GM12878 (cell line): ENCODE measurements around the gene USF1. TPM values are rescaled to one million over a fixed set of nuclear protein-coding genes. Genes with fewer than 3 reads are reported as not detected.
A peak's percentile ranks its signal among the peaks of the same experiment; 100 is the strongest.

Experiments used
- ATAC-seq: fragments of 200-7000 bp; cut with Tn5 transposase; 3 replicates; pipeline ENCODE4 v1.9.1; 2020; ENCODE audit warnings: mild to moderate bottlenecking, moderate library complexity
- BruUV-seq: library from RNA; stranded (reverse); fragments of 400-500 nt; replicated peaks from 2 replicates; lab custom pipeline; 2021; lab: Mats Ljungman, UMichigan
- CTCF ChIA-PET: fragments of 300-600 bp; sonication (Branson Sonifier 250); formaldehyde crosslinking; extraction: SDS; loops from one replicate; lab custom pipeline; 2021; ENCODE audit warnings: inconsistent platforms; lab: Yijun Ruan, JAX
- POLR2A ChIA-PET: fragments of 350-600 bp; formaldehyde crosslinking; extraction: SDS; loops from one replicate; lab custom pipeline; 2021; ENCODE audit warnings: inconsistent platforms; lab: Charles Lee
- RAD21 ChIA-PET: fragments of 300-600 bp; sonication (Branson Sonifier 250); formaldehyde crosslinking; loops from one replicate; lab custom pipeline; 2023; ENCODE audit warnings: antibody characterized with exemption; ENCODE audit not compliant: unreplicated experiment; lab: Charles Lee
- SMC1A ChIA-PET: fragments of 300-600 bp; sonication (Branson Sonifier 250); formaldehyde crosslinking; loops from one replicate; lab custom pipeline; 2023; ENCODE audit not compliant: unreplicated experiment, uncharacterized antibody; lab: Charles Lee
- DNase-seq: peaks from one replicate; pipeline ENCODE4 v3.0.0-alpha.2; 2011; ENCODE audit warnings: low read depth, low spot score
- FAIRE-seq: peaks from 3 replicates; lab custom pipeline; 2011; peaks lifted over from hg19 to GRCh38; lab: Jason Lieb, UNC
- H2AFZ ChIP-seq: 2 replicates; pipeline ENCODE4 v1.6.0; 2011; ENCODE audit warnings: low read depth, low read length, control low read depth; ENCODE audit not compliant: control insufficient read depth
- H3K27ac ChIP-seq: 2 replicates; pipeline ENCODE4 v1.5.1; 2011; ENCODE audit warnings: control low read depth; ENCODE audit not compliant: control insufficient read depth, insufficient read depth
- H3K27me3 ChIP-seq, 2 experiments: replicated peaks in 1 of 2; 2 replicates each; pipeline versions ENCODE4 v1.6.0 to v1.6.1; 2011; ENCODE audit warnings: low read length in 1 of 2; ENCODE audit not compliant: control insufficient read depth in 2 of 2, insufficient read depth in 2 of 2
- H3K36me3 ChIP-seq, 2 experiments: 2 replicates each; pipeline ENCODE4 v1.5.1; 2011; ENCODE audit warnings: low read length in 1 of 2; ENCODE audit not compliant: control insufficient read depth in 2 of 2, insufficient read depth in 2 of 2
- H3K4me1 ChIP-seq: 2 replicates; pipeline ENCODE4 v1.6.1; 2011; ENCODE audit warnings: mild to moderate bottlenecking, low read length, moderate library complexity, mixed read lengths; ENCODE audit not compliant: control insufficient read depth, insufficient read depth
- H3K4me2 ChIP-seq: 2 replicates; pipeline ENCODE4 v1.6.0; 2011; ENCODE audit warnings: control low read depth; ENCODE audit not compliant: control insufficient read depth, insufficient read depth
- H3K4me3 ChIP-seq: fragments of 200-600 bp; sonication (generic); 2 replicates; pipeline ENCODE4 v1.5.1; 2016
- H3K79me2 ChIP-seq: 2 replicates; pipeline ENCODE4 v1.6.0; 2011; ENCODE audit warnings: low read length; ENCODE audit not compliant: control insufficient read depth, insufficient read depth
- H3K9ac ChIP-seq: 2 replicates; pipeline ENCODE4 v1.8.0; 2011; ENCODE audit warnings: low read length, control low read depth, mixed read lengths; ENCODE audit not compliant: control insufficient read depth, insufficient read depth
- H3K9me3 ChIP-seq: replicated peaks from 3 replicates; pipeline ENCODE4 v1.5.1; 2011; ENCODE audit warnings: mild to moderate bottlenecking, low read length; ENCODE audit not compliant: control insufficient read depth, insufficient read depth
- H4K20me1 ChIP-seq: 2 replicates; pipeline ENCODE4 v1.6.0; 2011; ENCODE audit not compliant: control insufficient read depth, insufficient read depth
- ASH2L ChIP-seq: fragments of 300-600, 200-600 bp; sonication (generic); IDR thresholded peaks from 2 replicates; pipeline ENCODE4 v1.6.1; 2017; ENCODE audit warnings: low read depth, mild to moderate bottlenecking, borderline replicate concordance
- EZH2 ChIP-seq: IDR thresholded peaks from 2 replicates; pipeline ENCODE4 v1.6.1; 2012; ENCODE audit warnings: low read depth, mild to moderate bottlenecking, control low read depth, inconsistent platforms, low read length, borderline replicate concordance; ENCODE audit not compliant: control insufficient read depth
- FOXK2 ChIP-seq: fragments of 450-650 bp; IDR thresholded peaks from 2 replicates; pipeline ENCODE4 v1.6.1; 2017; ENCODE audit warnings: mild to moderate bottlenecking, moderate library complexity
- KAT2A ChIP-seq: conservative IDR thresholded peaks from 2 replicates; pipeline ENCODE4 v1.6.1; 2011; ENCODE audit warnings: low read depth, low read length; ENCODE audit not compliant: control insufficient read depth
- LARP7 ChIP-seq: fragments of 450-650 bp; IDR thresholded peaks from 2 replicates; pipeline ENCODE4 v1.6.1; 2017; ENCODE audit warnings: mild to moderate bottlenecking
- MTA2 ChIP-seq: fragments of 450-650 bp; IDR thresholded peaks from 2 replicates; pipeline ENCODE4 v1.6.1; 2016; ENCODE audit warnings: low read depth, mild to moderate bottlenecking, moderate library complexity
- RBBP5 ChIP-seq: fragments of 200-600 bp; sonication (generic); conservative IDR thresholded peaks from 2 replicates; pipeline ENCODE4 v1.6.1; 2016
- RCOR1 ChIP-seq: conservative IDR thresholded peaks from 2 replicates; pipeline ENCODE4 v1.6.1; 2012; ENCODE audit warnings: low read depth, low read length, improper control_type of control experiment
- RFX5 ChIP-seq: IDR thresholded peaks from 2 replicates; pipeline ENCODE4 v1.6.1; 2011; ENCODE audit warnings: low read depth, low read length, improper control_type of control experiment
- SMARCA5 ChIP-seq: fragments of 450-650 bp; IDR thresholded peaks from 2 replicates; pipeline ENCODE4 v1.6.1; 2017; ENCODE audit warnings: mild to moderate bottlenecking
- TARDBP ChIP-seq: IDR thresholded peaks from 2 replicates; pipeline ENCODE4 v1.6.1; 2016; ENCODE audit warnings: borderline replicate concordance
- TBL1XR1 ChIP-seq: IDR thresholded peaks from 2 replicates; pipeline ENCODE4 v1.6.1; 2012; ENCODE audit warnings: low read depth, low read length, improper control_type of control experiment
- WGBS: methylation state at CpG from one replicate; pipeline ENCODE4 v1.1.6; 2016; ENCODE audit warnings: low lambda C conversion rate; ENCODE audit not compliant: insufficient replicate concordance, insufficient coverage; ENCODE audit errors: missing lambda C conversion rate; 5-methylcytosine and 5-hydroxymethylcytosine counted together
- in situ Hi-C: fragments of 300-500 bp; cut with MboI; formaldehyde crosslinking; loops from 9 replicates; pipeline ENCODE4 v1.14.3; 2018; ENCODE audit warnings: mixed read lengths
- intact Hi-C: fragments of 100-400 bp; cut with micrococcal nuclease; formaldehyde crosslinking; loops from one replicate; pipeline ENCODE4 v1.14.2; 2022; ENCODE audit not compliant: unreplicated experiment
- polyA plus RNA-seq, 11 experiments: library from polyadenylated mRNA; depleted of rRNA in 4 of 11; unstranded in 6 of 11; stranded (reverse) in 5 of 11; fragments of >200 nt; fragmentation: Nextera tagmentation in 4 of 11; fragmentation: Illumina TruSeq in 1 of 11; extraction: Ambion mirVana in 4 of 11; extraction: Trizol in 1 of 11; gene quantifications; 1 replicate in 1 of 11; 2 replicates in 10 of 11; pipeline versions ENCODE4 v1.2.1 to v1.2.3, GENCODE V29; 2011 to 2016; ENCODE audit warnings: inconsistent platforms in 2 of 11, missing spikeins in 2 of 11, low read depth in 1 of 11
- total RNA-seq, 4 experiments: library from RNA; depleted of rRNA in 3 of 4; stranded (reverse); fragments of >200 nt in 3 of 4; fragmentation: Illumina TruSeq in 1 of 4; extraction: Trizol in 1 of 4; gene quantifications; 2 replicates each; pipeline versions ENCODE4 v1.2.1 to v1.2.3, GENCODE V29; 2013 to 2021
- TF ChIP-seq, protein P1 (sequence below), 3 experiments: IDR thresholded peaks in 2 of 3; conservative IDR thresholded peaks in 1 of 3; 2 replicates each; pipeline ENCODE4 v1.5.1; 2011; ENCODE audit warnings: low read depth in 3 of 3, low read length in 3 of 3, mild to moderate bottlenecking in 3 of 3, control low read depth in 2 of 3, moderate library complexity in 2 of 3, inconsistent platforms in 1 of 3, mixed read lengths in 1 of 3; ENCODE audit not compliant: control insufficient read depth in 2 of 3, insufficient read depth in 1 of 3; ENCODE audit errors: extremely low read depth in 1 of 3

USF1 gene
- total and polyA plus RNA-seq, 10 of the 15 experiments (the other 5 are each of a cell fraction or from before 2014, with no cell fraction given): 9.4 to 92.1 (median 53.5) TPM

- RAD21 ChIA-PET: no interaction called here
- in situ Hi-C loops (no loop called here), intact Hi-C loops (no loop called here)
- CTCF ChIA-PET: interaction anchor here (2.5 kb wide), 1 partner anchor 10 kb away, joined by 11 read pairs; the partner anchor contains the start of gene ARHGAP30
- no peaks in the 10 kb centered on the region; the same call in 1 of the 2 replicates for H3K4me1 ChIP-seq
- H3K27ac ChIP-seq: no peak overlapping the region
- H2AFZ ChIP-seq: no peak overlapping the region
- POLR2A ChIA-PET: no interaction called here
- SMC1A ChIA-PET: interaction anchor here (1.1 to 2.3 kb wide), 2 partner anchors 10 kb away, joined by 4 to 11 read pairs; no protein-coding TSS in a partner anchor
- 55% methylated on average over 5 of the region's 5 CpGs for WGBS
- no peaks in the 10 kb centered on the region for H3K27me3 ChIP-seq
- ATAC-seq (no peak), DNase-seq (no peak), FAIRE-seq (no peak)
- TF ChIP-seq RCOR1 (no peak), TARDBP (no peak), SMARCA5 (no peak)
- no peak overlapping the region for H3K4me3 ChIP-seq
- no peaks in the 10 kb centered on the region for H3K9me3 ChIP-seq
- no peaks in the 10 kb centered on the region for H3K79me2 ChIP-seq
- H4K20me1 ChIP-seq: no peaks in the 10 kb centered on the region
- no peaks in the 10 kb centered on the region for H3K36me3 ChIP-seq
- H3K9ac ChIP-seq: no peak overlapping the region
- no TSS peak for BruUV-seq
- H3K4me2 ChIP-seq: no peak overlapping the region
These were observed 34.9 kb upstream of the USF1 start for GRCh38 chr1:161080441-161081405.

DNA sequence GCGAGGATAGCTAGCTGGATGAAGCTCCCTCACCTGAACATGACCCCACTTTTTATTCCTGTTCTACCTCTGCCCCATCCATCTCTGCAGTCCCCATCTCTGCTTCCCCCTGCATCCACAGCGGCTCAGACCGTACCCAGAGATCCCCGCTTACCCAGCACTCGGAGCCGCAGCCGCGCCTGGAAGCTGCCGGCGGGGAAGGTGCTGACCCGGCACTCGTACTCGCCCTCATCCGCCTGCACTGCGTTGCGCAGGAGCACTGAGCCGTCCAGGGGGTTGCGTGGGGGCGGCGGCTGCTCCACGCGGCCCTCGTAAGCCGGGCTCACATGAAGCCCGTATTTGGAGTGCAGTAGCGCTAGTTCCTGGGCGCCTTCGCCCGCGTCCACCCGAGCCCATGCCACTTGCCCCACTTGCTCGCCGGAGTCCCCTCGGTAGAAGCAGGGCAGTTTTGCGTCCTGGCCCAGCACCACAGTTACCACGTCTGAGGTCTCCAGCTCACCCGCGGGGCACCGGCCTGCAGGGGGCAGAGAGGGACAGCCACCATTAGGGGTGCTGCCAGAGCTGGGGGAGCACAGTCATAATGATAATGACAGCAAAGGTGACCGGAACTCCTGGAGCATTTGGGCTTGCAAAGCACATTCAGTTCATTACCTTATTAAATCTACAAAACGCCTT is 33.8 kb upstream of the USF1 start:
- in situ Hi-C loops: no loop called here
- Histone ChIP-seq H3K27ac (no peak overlapping the region), H3K4me3 (no peak overlapping the region), H2AFZ (no peak overlapping the region; the same call in 1 of the 2 replicates), H3K4me1 (no peaks in the 10 kb centered on the region; the same call in 1 of the 2 replicates), H4K20me1 (no peaks in the 10 kb centered on the region), H3K27me3 (no peaks in the 10 kb centered on the region), H3K36me3 (no peaks in the 10 kb centered on the region), H3K9me3 (no peaks in the 10 kb centered on the region), H3K79me2 (no peaks in the 10 kb centered on the region), H3K4me2 (no peak overlapping the region), H3K9ac (no peak overlapping the region)
- DNase-seq (no peak), ATAC-seq (peak; percentile 68), FAIRE-seq (no peak)
- BruUV-seq: no TSS peak
- SMC1A ChIA-PET: interaction anchor here (2.3 kb wide), 1 partner anchor 9 kb away, joined by 11 read pairs; no protein-coding TSS in a partner anchor
- CTCF ChIA-PET: interaction anchor here (1.4 to 2.5 kb wide), 3 partner anchors 9 to 16 kb away, joined by 4 to 11 read pairs (median 6); partner anchors contain the start of gene ARHGAP30
- intact Hi-C loops: no loop called here
- POLR2A ChIA-PET: interaction anchor here (0.6 kb wide), 1 partner anchor 109 kb away, joined by 3 read pairs; no protein-coding TSS in a partner anchor
- 73% methylated on average over 30 of the region's 41 CpGs for WGBS
- RAD21 ChIA-PET: interaction anchor here (0.6 kb wide), 1 partner anchor 58 kb away, joined by 3 read pairs; the partner anchor contains the start of gene F11R
- TF ChIP-seq ASH2L: no peak
- TF ChIP-seq EZH2: no peak
- TF ChIP-seq RBBP5: no peak
- no peak for TF ChIP-seq MTA2
- no peak for TF ChIP-seq RFX5
- TF ChIP-seq KAT2A: no peak
- no peak for TF ChIP-seq LARP7
- TF ChIP-seq TBL1XR1: no peak
- no peak for TF ChIP-seq FOXK2
- TF ChIP-seq, protein P1, sequence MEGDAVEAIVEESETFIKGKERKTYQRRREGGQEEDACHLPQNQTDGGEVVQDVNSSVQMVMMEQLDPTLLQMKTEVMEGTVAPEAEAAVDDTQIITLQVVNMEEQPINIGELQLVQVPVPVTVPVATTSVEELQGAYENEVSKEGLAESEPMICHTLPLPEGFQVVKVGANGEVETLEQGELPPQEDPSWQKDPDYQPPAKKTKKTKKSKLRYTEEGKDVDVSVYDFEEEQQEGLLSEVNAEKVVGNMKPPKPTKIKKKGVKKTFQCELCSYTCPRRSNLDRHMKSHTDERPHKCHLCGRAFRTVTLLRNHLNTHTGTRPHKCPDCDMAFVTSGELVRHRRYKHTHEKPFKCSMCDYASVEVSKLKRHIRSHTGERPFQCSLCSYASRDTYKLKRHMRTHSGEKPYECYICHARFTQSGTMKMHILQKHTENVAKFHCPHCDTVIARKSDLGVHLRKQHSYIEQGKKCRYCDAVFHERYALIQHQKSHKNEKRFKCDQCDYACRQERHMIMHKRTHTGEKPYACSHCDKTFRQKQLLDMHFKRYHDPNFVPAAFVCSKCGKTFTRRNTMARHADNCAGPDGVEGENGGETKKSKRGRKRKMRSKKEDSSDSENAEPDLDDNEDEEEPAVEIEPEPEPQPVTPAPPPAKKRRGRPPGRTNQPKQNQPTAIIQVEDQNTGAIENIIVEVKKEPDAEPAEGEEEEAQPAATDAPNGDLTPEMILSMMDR (IDR thresholded peaks at IDR 0.05 in 2 of 3, conservative IDR thresholded peaks at IDR 0.05 in 1 of 3; ENCODE audit: control insufficient read depth in 2 of 3, extremely low read depth in 1 of 3, insufficient read depth in 1 of 3, low read depth in 3 of 3, low read length in 3 of 3): 0 out of 6 replicates have a peak, but pooled peaks of 1 of the 3 experiments have one; percentile 10
